Measurements from ENCODE around the gene S100A16.

The S100A16 gene

DNA sequence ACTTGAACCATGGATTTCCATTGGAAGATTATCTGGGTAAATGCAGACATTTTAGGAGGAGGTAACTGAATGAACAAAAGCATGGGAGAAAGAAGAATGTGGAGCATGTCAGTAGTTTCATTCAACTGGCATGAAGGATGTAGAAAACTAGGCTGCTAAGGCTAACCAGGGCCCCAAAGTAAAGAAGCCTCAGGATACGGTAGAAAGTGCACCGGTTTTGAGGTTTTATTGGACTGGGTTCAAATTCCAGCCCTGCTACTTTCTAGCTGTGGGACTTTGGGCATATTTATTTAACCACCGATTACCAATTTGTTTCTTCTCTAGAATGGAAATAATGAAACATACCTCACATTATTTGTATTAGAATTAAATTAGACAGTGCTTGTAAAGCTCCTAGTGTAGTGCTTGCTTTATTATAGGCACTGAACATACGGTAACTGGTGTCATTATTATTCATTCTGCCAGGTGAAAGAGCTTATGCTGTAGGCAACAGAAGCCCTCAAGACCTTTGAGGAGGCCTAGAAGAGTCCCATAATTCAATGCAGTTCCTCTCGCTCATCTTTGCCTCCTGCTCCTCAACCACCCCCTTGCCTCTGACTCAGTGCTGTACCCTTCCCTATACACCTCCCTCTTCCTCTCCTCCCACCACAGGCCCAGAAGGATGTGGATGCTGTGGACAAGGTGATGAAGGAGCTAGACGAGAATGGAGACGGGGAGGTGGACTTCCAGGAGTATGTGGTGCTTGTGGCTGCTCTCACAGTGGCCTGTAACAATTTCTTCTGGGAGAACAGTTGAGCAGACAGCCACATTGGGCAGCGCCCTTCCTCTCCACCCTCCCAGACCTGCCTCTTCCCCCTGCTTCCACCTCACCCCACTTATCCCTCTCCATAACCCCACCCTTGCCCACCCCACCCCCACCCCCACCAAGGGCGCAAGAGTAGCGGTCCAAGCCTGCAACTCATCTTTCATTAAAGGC, 18.4 kb upstream of the S100A16 start:
- in situ Hi-C loops (cut with HindIII; ENCODE audit: low sequenced_read_pairs) = no loop called here
- no peak overlapping the region for H3K4me3 ChIP-seq (ENCODE audit: low read depth, low read length)
- no peak for TF ChIP-seq CTCF (IDR thresholded peaks at IDR 0.05; ENCODE audit: low read depth, low read length)
- no peak for DNase-seq (ENCODE audit: low read depth, low spot score)

DNA sequence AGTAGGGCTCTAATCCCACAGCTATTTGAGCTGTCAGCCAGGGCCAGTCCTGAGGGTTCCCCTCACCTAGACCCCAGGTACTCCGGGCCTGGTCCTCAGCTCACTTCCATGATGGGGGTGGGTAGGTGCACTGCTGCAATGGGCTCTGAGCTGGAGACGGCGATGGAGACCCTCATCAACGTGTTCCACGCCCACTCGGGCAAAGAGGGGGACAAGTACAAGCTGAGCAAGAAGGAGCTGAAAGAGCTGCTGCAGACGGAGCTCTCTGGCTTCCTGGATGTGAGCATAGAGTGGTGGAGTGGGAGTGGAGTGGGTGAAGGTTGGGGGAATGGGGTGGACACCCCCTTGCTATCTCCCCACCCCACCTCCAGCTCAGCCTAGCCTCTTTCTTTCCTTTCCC, 17.4 kb upstream of the S100A16 start:
- H3K4me3 ChIP-seq (ENCODE audit: low read depth, low read length) = no peak overlapping the region
- no peak for TF ChIP-seq CTCF (IDR thresholded peaks at IDR 0.05; ENCODE audit: low read depth, low read length)
- in situ Hi-C loops (cut with HindIII; ENCODE audit: low sequenced_read_pairs) = no loop called here
- no peak for DNase-seq (ENCODE audit: low read depth, low spot score)

- TF ChIP-seq CTCF (IDR thresholded peaks at IDR 0.05; ENCODE audit: low read depth, low read length) = no peak
- in situ Hi-C loops (cut with HindIII; ENCODE audit: low sequenced_read_pairs) = no loop called here
- DNase-seq (ENCODE audit: low read depth, low spot score) = no peak
- no peak overlapping the region for H3K4me3 ChIP-seq (ENCODE audit: low read depth, low read length)
These were observed 17.0 kb upstream of the S100A16 start for GRCh38 chr1:153629971-153630370.

- TF ChIP-seq CTCF (IDR thresholded peaks at IDR 0.05; ENCODE audit: low read depth, low read length) = no peak
- no peak for DNase-seq (ENCODE audit: low read depth, low spot score)
- H3K4me3 ChIP-seq (ENCODE audit: low read depth, low read length) = no peak overlapping the region
- in situ Hi-C loops (cut with HindIII; ENCODE audit: low sequenced_read_pairs) = no loop called here
These were observed 16.4 kb upstream of the S100A16 start for GRCh38 chr1:153629343-153629665.

GRCh38 chr1:153628638-153629342, 15.9 kb upstream of the S100A16 start:
- TF ChIP-seq CTCF (IDR thresholded peaks at IDR 0.05; ENCODE audit: low read depth, low read length) = no peak
- in situ Hi-C loops (cut with HindIII; ENCODE audit: low sequenced_read_pairs) = no loop called here
- no peak overlapping the region for H3K4me3 ChIP-seq (ENCODE audit: low read depth, low read length)
- DNase-seq (ENCODE audit: low read depth, low spot score) = no peak

DNA sequence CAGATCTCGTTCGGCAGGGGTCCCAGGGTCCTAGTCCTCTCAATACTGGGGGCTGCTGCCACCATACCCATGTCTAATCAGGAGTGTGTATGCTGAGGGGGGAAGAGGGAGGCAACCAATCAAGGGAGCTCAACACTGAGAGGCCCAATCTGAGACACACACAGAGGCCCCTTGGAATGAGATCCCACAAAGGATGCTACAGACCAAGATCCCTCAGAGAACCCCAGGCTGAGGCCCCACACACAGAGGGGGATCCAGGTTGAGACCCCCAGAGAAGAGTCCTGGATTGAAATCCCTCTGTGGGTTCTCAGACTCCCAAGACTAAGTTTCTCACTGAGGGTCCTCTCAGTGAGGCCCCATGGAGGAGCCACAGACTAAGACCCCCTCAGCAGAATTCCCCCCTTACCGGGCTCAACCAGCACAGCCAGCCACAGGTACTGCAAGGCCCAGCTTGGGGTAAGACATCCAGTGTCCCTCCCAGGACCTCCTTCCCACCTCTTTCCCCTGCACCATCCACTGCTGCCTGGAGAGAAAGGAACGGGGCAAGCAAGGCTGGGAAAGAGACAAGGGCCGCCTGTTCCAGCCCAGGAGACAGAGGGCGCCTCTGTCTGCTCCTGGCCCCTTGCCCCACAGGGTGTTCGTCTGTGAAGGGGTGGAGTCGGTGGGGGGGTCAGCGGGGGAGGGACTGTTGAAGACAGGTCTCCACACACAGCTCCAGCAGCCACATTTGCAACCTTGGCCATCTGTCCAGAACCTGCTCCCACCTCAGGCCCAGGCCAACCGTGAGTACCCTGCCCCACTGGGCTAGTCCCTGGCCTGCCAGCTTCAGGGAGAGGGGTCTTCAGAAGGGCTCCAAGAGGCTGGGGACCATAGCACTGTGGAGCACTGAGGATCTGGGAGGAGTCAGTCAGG, 15.0 kb upstream of the S100A16 start, which contains the start of gene S100A1:
S100A1 (plus strand) TSS at position 720 of the 912 bp plus-strand sequence. CDS start 2,088 bp downstream, outside the sequence.
- in situ Hi-C loops (cut with HindIII; ENCODE audit: low sequenced_read_pairs) = no loop called here
- H3K4me3 ChIP-seq (ENCODE audit: low read depth, low read length) = peak within 1 kb of the TSS; percentile 74
- no peak for TF ChIP-seq CTCF (IDR thresholded peaks at IDR 0.05; ENCODE audit: low read depth, low read length)
- no peak for DNase-seq (ENCODE audit: low read depth, low spot score)

Data from astrocyte of the spinal cord (primary cell).